Stimulated activated CD4-positive, alpha-beta T cell treated with anti-CD3 and anti-CD28 coated beads, Interleukin-1b, Interleukin-23, amount 100 ng/mL, for 4 hours (primary cell): ENCODE results near the gene PID1.

ENCODE experiments used
- DNase-seq, 2 donors: peaks; one replicate each; pipeline ENCODE4 v3.0.0-alpha.2; 2020; ENCODE audit warnings: low read depth in 2 of 2

PID1 gene

DNA sequence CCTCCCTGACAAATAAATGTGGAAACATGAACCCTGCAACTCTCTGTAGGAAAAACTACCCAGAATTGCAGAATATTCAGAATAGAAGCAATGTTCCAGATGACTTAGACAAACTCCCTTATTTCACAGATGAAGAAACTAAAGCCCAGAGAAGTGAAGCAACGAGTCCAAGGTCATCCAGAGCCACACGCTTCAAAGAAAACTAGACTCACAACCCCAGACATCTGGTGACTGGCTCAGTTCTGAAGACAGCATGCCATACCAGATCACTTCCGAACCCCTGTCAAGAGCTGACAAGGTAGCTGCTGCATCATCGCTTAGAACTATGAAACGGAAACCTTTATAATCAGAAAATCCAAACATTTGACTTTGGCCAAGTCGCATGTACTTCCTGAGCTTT is 101.3 kb downstream of the PID1 start:
- DNase-seq, result no peak

DNA sequence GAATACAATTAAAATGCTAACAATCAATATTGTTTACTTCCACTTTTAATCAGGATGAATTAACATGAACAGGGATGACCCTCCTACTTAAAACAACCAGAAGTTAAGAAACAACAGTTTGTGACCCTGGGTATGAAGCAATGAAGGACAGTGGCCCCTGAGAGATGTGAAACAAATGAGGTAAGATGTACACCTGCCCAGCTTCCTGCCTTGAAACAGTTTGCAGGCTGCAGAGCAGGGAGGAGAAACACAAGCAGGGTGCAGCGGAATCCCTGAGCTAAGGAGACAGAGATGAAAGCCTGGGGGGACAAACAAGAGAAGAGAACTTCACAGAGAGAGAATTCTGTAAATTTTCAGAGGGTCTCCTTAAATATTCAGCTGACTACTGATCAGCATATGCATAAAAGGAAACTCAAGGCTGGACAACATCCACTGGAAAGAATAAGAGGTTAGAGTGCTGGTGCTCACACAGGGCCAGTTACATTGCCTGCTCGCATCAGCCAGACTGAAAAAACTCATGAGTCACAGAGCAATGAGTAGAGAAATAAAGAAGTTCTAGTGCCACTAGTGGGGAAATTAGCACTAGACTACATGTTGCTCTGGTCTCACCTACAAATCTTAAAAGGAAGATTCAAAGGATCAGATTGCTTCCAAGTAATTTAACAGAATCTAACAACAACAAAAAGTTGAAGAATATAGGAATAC is 106.4 kb downstream of the PID1 start:
- no peak for DNase-seq

- no peak for DNase-seq
Observed at GRCh38 chr2:229163893-229164292, 107.2 kb downstream of the PID1 start.

DNA sequence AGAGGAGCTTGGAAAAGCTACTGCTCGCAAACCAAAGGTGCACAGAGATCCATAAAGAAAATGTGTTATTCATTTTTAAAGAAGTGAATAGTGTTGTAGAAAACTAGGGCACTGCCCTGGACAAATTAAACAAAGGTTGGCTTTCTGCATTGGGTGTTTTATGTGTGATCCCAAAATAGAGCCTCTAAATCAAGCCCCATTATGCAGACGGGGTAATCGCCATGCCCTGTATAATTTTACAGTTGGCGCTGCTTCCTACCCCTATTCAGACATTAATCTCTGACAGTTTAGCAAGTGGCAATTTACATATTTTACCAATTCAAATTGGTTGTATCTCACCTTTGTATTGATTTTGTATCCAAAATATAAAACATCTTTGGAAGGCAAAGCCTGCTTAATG is 109.1 kb downstream of the PID1 start:
- DNase-seq, result no peak

- no peak for DNase-seq
Observed at GRCh38 chr2:229160984-229161383, 110.1 kb downstream of the PID1 start.

GRCh38 chr2:229160180-229160579 is 110.9 kb downstream of the PID1 start:
- DNase-seq, result no peak

DNA sequence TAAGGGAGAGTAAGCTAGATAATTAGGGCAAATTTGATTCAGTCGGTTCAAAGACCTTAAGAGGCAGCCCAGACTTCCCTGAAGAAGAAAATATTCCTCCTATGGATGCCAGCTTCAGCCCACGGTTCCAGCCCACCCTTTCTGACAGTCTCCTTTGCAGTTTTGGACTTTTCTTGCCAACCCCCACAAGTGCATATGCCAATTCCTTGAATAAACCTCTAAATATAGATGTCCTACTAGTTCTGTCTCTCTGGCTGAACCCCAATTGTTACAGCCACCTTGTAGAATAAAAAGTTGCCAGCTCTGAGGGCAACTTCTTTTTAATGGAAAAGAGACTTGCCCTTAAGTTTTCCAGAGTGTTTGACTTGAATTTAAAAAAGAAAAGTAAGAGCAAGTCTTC is 111.7 kb downstream of the PID1 start:
- DNase-seq, result no peak

DNA sequence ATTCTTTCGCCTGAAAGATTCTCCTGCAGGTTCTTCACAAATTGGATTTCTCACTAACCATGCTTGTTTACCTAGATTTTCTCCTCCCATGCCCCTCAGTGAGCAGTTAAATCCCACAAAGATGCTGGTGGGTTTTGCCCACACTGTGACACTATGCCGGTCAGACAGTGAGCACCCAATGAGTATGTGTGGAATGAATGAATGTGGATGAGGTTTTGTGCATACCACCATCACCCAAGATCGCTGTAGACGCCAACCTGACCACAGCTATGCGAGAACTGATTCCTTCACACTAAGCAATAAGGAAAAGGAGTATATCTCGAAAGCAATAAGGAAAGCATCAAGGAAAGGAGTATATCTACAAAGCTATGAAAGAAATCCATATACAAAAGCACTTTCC is 116.7 kb downstream of the PID1 start:
- DNase-seq, result no peak

GRCh38 chr2:229153951-229154350 is 117.1 kb downstream of the PID1 start:
- no peak for DNase-seq

GRCh38 chr2:229153267-229153666 is 117.8 kb downstream of the PID1 start:
- DNase-seq, result no peak

GRCh38 chr2:229152674-229153073 is 118.4 kb downstream of the PID1 start:
- DNase-seq, result no peak

DNA sequence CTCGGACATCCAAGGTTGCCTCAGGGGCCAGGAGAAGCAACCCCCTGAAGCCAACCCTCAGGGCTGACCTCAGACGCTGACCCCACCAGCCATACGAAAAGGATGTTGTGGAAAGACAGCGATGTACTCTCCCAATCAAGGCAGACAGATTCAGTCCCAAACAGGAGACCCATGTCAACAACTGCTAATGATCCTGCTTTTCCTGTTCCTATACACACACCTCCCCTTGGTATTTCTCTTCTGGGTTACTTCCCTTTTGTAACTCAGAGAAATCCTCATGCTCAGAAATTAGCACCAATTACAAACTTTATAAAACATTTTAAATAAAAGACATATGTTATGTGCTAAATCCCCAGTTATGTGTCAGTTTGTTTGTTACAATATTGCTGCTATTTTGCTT is 120.8 kb downstream of the PID1 start:
- DNase-seq, result no peak

- no peak for DNase-seq
Observed at GRCh38 chr2:229141424-229142025, 129.6 kb downstream of the PID1 start.

- no peak for DNase-seq
Observed at GRCh38 chr2:229137639-229138038, 133.4 kb downstream of the PID1 start.

DNA sequence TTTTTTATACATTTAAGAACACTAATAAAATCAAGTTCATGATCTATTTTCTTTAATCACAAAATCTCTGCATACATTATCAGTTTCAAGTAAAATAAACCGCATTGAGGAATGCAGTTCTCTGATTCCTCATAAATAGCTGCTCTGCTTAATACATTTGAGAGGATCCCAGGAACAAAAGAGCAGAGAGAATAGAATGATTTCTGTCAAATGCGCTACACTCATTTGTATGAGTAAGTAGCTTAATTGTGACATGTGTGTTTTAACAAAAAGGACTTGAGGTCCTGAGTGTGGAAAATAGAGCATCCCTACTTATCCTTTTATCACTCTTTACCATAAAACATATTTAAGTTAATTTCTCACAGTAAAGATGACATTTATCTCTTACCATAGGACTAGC is 134.0 kb downstream of the PID1 start:
- DNase-seq, result no peak

DNA sequence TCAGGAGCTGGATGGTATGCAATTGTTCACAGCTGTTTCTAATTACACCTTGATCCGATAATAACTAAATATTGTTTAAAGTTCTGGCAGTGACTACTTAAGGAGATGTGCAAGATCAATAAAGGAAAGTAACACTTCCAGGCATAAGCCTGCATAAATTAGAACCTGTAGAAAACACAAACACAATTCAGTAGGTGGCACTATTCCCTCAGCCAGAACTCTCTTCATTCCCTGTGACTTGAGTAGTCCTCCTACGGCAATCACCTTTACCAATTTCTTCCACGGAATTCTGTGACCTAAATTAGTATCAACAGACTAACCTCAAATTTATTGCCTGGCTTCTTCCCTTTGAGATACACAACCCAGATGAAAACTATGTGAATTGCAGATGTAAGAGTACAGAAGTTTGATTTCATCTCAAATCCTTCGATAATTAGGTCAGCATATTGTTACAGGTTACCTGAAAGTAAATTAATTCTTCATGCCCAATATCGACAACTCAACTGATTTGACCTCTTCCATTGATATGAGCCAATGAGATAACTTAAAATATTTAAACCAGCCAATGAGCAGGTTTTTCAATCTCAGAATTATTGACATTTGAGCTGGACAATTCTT is 137.8 kb downstream of the PID1 start:
- no peak for DNase-seq

- DNase-seq, result no peak
Observed at GRCh38 chr2:229132236-229132635, 138.9 kb downstream of the PID1 start.

- no peak for DNase-seq
Observed at GRCh38 chr2:229130522-229130921, 140.6 kb downstream of the PID1 start.

DNA sequence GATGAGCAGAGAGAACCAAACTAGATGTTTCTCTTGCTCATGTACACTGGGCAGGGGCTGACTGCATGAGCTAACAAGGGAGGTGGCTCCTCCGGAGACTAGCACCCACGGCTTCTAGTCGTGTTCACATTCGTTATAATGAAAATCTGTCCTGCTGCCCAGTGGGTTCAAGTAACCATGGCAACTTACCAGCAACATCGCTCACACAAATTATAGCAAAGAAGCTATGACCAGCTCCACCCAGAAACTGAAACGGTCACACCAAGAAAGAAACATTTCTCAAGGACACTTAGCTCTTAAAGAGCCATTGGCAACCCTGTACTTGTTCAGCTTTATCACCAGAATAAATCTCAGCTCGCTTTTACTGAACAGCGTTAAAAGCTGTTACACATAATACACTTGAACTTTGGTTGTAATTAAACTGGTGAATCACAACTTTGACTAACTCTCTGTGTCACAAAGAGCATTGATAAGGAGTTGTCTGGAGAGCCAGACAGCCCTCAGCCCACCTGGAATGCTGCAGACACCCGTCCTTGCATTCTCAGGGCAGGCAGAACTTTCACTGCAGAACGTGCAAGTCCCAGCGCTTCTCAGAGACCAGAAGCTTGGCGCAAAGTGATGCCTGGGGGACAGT is 141.2 kb downstream of the PID1 start:
- DNase-seq, result no peak

GRCh38 chr2:229127471-229127870 is 143.6 kb downstream of the PID1 start:
- no peak for DNase-seq

- DNase-seq, result no peak
Observed at GRCh38 chr2:229126066-229126465, 145.0 kb downstream of the PID1 start.

DNA sequence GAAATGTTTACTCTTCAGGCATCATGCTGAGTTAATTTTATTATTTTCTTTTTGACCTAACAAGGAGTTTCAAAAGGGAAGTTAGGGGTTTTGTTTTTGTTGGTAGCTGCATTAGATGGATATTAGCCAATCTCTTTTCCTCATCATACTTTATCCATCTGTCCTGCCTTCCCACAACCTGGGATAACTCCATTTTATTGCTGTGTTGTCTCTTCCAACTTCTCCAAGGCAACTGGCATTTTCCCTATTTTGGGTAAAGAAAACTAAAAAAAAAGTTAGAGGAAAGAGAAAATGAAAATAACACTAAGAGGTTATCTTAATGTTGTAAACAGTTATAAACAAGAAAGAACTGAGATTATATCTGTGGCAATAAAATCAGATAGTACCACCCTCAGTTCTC is 147.0 kb downstream of the PID1 start:
- DNase-seq, result no peak

DNA sequence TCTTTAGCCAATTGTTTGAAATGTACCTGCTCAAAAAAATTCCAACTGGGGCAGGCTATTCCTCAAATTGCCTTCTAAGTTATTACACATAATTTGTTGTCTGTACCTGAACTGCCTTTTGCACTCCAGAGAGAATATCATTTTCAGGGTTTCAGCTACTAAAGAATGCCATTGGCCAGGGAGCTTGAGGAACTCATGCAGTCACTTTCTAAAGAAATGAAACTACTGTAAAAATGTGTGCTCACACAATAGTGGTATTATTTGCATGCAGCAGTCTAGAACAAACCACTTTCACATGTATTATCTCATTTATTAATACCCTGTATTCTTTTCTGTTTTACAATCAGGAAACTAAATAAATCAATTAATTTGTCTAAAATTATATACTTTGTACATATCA is 152.2 kb downstream of the PID1 start:
- DNase-seq, result no peak
